ENCODE measurements around the gene CDIPT. TPM values are rescaled to one million over a fixed set of nuclear protein-coding genes. Genes with fewer than 3 reads are reported as not detected.

Gene CDIPT
- total and polyA plus RNA-seq, 2 of the 13 experiments (the other 11 are each of a cell fraction or from before 2014, with no cell fraction given): 54.9 to 97.5 TPM

GRCh38 chr16:29809031-29809747 lies 53.8 kb downstream of the CDIPT start:
- H3K27ac ChIP-seq (ENCODE audit: extremely low read length, insufficient read depth, low read length): peak overlapping the region; percentile 77
- H4K20me1 ChIP-seq (ENCODE audit: insufficient read depth, low read length): peaks cover 23% of the 10 kb centered on the region; the same call in 1 of the 2 replicates
- H2AFZ ChIP-seq (ENCODE audit: low read length): no peak overlapping the region
- DNase-seq (ENCODE audit: low spot score) (no peak), ATAC-seq (no peak), FAIRE-seq (no peak)
- peaks cover 22% of the 10 kb centered on the region for H3K79me2 ChIP-seq (ENCODE audit: insufficient read depth, low read length)
- H3K27me3 ChIP-seq (ENCODE audit: control insufficient read depth in 1 of 2, insufficient read depth in 2 of 2, low read length in 2 of 2): peaks cover 0 to 12% of the 10 kb centered on the region in 2 experiments; a peak in 2 of 5 replicates
- 96% methylated on average over 17 of the region's 31 CpGs for WGBS (ENCODE audit: low lambda C conversion rate)
- ChIA-PET POLR2A (interaction anchor here (0.7 to 4.3 kb wide), 9 partner anchors 12 to 130 kb away, joined by 4 to 56 read pairs (median 16); partner anchors contain the start of genes ASPHD1, CDIPT, KIF22 and MVP), CTCF (ENCODE audit: low intra/inter-chr PET ratio, low total read pairs) (no interaction called here)
- intact Hi-C loops (cut with micrococcal nuclease; ENCODE audit: unreplicated experiment) (no loop called here), in situ Hi-C loops (cut with HindIII; ENCODE audit: extremely low pct_ligation_motif_present, low pct_unique_long_range_greater_than_20kb) (loop anchor here (25.0 kb wide), 1 partner anchor 853 kb away; the partner anchor contains the start of genes FBRS and PRR14)
- no peaks in the 10 kb centered on the region for H3K9me3 ChIP-seq (ENCODE audit: low read length)
- BruUV-seq (replicated peaks): no TSS peak
- peaks cover 6 to 27% of the 10 kb centered on the region in 2 experiments for H3K36me3 ChIP-seq (replicated peaks in 1 of 2; ENCODE audit: control insufficient read depth in 1 of 2, insufficient read depth in 2 of 2, low read length in 2 of 2)
- H3K4me2 ChIP-seq (ENCODE audit: low read depth, low read length): peak overlapping the region; percentile 88
- H3K4me1 ChIP-seq (ENCODE audit: insufficient read depth, low read length): peaks cover 70% of the 10 kb centered on the region
- peak overlapping the region in 2 of 3 experiments; percentile 63 to 85; a peak in 3 of 6 replicates for H3K4me3 ChIP-seq (replicated peaks in 1 of 3; ENCODE audit: insufficient read depth in 1 of 3, low read depth in 2 of 3, low read length in 3 of 3)
- H3K9ac ChIP-seq (ENCODE audit: insufficient read depth, low read depth, low read length): peak overlapping the region; percentile 78; the same call in 1 of the 2 replicates
- TF ChIP-seq LBX2 (CRISPR knock-in tag; IDR thresholded peaks at IDR 0.05; ENCODE audit: borderline replicate concordance) (no peak), AGO2 (optimal IDR thresholded peaks at IDR 0.05; ENCODE audit: low read depth, low read length) (peak; percentile 91), ZNF687 (CRISPR knock-in tag; IDR thresholded peaks at IDR 0.05) (0 out of 2 replicates have a peak, but pooled peaks have one; percentile 14), ZNF800 (CRISPR knock-in tag; IDR thresholded peaks at IDR 0.05) (no peak), ZNF550 (CRISPR knock-in tag; IDR thresholded peaks at IDR 0.05; ENCODE audit: borderline replicate concordance) (no peak), ZFP62 (CRISPR knock-in tag; IDR thresholded peaks at IDR 0.05) (no peak), FUBP1 (CRISPR knock-in tag; IDR thresholded peaks at IDR 0.05; ENCODE audit: borderline replicate concordance) (no peak), ZNF589 (CRISPR knock-in tag; conservative IDR thresholded peaks at IDR 0.05) (no peak), SP140L (CRISPR knock-in tag; IDR thresholded peaks at IDR 0.05; ENCODE audit: borderline replicate concordance) (no peak), ZMAT5 (CRISPR knock-in tag; IDR thresholded peaks at IDR 0.05; ENCODE audit: borderline replicate concordance, low read depth) (no peak), ZNF432 (CRISPR knock-in tag; IDR thresholded peaks at IDR 0.05; ENCODE audit: borderline replicate concordance) (no peak), ZSCAN9 (CRISPR knock-in tag; IDR thresholded peaks at IDR 0.05; ENCODE audit: borderline replicate concordance) (no peak), HNRNPL (IDR thresholded peaks at IDR 0.05; ENCODE audit: low read depth, low read length) (0 out of 2 replicates have a peak, but pooled peaks have one; percentile 55)
